A673 (cell line): Measurements from ENCODE around the gene COL5A1.

Experiments
- EZH2 ChIP-seq: fragments of 200-600 bp; sonication (generic); IDR thresholded peaks from 2 replicates; pipeline ENCODE4 v1.6.1; 2017; ENCODE audit warnings: borderline replicate concordance, low read depth, mild to moderate bottlenecking, mixed read lengths, antibody characterized with exemption, low read length; ENCODE audit not compliant: poor library complexity, severe bottlenecking
- TF ChIP-seq, protein P1 (sequence below): fragments of 300-800, 200-600 bp; sonication (generic); conservative IDR thresholded peaks from 2 replicates; pipeline ENCODE4 v1.5.1; 2017; ENCODE audit warnings: low read depth, mild to moderate bottlenecking, antibody characterized with exemption, low read length, moderate library complexity, mixed read lengths

DNA sequence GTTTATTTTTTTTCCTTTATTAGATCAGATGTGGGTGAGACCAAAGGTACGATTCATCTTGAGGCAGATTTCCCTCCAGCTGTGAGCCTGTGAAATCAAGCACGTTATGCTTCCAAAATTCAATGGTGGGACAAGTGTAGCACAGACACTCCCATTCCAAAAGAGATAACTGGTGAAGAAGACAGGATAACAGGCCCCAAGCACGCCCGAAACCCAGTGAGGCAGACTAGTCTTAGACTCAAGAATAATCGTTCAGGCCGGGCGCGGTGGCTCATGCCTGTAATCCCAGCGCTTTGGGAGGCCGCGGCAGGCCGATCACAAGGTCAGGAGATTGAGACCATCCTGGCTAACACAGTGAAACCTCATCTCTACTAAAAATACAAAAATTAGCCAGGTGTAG, 36.8 kb upstream of the COL5A1 start:
- TF ChIP-seq EZH2, result no peak
- TF ChIP-seq, protein P1, sequence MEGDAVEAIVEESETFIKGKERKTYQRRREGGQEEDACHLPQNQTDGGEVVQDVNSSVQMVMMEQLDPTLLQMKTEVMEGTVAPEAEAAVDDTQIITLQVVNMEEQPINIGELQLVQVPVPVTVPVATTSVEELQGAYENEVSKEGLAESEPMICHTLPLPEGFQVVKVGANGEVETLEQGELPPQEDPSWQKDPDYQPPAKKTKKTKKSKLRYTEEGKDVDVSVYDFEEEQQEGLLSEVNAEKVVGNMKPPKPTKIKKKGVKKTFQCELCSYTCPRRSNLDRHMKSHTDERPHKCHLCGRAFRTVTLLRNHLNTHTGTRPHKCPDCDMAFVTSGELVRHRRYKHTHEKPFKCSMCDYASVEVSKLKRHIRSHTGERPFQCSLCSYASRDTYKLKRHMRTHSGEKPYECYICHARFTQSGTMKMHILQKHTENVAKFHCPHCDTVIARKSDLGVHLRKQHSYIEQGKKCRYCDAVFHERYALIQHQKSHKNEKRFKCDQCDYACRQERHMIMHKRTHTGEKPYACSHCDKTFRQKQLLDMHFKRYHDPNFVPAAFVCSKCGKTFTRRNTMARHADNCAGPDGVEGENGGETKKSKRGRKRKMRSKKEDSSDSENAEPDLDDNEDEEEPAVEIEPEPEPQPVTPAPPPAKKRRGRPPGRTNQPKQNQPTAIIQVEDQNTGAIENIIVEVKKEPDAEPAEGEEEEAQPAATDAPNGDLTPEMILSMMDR, result no peak
